ENCODE measurements around the gene EIF5A.

Gene EIF5A

DNA sequence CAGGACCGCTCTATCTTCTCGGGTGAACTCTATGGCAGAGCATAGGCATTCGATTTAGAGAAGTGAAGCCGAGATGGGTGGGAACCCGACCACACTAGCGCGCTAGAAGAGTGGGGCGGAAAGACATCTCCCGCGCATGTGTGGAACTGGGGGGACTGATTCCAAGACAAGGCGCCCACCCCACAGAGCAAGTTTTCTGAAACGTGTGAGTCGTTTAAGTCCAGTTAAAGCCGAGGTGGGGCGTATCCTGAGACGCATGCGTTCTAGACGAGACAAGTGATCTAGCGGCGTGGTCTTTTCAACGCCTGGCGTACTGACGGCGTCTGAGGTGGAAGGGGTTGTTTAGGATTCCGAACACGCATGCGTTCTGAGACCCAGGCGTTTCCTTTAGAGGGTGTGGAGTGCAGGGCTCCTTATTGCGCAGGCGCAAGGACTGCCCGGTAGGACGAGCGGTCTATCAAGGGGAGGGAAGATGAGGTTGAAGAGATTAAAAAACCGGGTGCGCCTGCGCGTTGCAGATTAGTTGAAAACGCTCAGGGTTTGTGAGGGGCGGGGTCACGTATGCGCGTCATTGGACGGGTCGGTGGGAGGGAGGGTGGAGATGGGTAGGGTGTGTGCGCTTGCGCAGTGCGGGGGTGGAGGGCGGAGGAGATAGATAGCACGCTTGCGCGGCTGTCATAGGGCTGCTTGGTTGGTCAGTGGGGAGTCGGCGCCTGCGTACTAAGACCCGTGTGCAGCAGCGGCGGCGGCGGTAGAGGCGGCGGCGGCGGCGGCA is at the start of gene EIF5A:
EIF5A (plus strand) TSS at position 718 of the 775 bp plus-strand sequence. CDS start 2,008 bp downstream, outside the sequence.
- DNase-seq (ENCODE audit: low read depth): peak; percentile 100

DNA sequence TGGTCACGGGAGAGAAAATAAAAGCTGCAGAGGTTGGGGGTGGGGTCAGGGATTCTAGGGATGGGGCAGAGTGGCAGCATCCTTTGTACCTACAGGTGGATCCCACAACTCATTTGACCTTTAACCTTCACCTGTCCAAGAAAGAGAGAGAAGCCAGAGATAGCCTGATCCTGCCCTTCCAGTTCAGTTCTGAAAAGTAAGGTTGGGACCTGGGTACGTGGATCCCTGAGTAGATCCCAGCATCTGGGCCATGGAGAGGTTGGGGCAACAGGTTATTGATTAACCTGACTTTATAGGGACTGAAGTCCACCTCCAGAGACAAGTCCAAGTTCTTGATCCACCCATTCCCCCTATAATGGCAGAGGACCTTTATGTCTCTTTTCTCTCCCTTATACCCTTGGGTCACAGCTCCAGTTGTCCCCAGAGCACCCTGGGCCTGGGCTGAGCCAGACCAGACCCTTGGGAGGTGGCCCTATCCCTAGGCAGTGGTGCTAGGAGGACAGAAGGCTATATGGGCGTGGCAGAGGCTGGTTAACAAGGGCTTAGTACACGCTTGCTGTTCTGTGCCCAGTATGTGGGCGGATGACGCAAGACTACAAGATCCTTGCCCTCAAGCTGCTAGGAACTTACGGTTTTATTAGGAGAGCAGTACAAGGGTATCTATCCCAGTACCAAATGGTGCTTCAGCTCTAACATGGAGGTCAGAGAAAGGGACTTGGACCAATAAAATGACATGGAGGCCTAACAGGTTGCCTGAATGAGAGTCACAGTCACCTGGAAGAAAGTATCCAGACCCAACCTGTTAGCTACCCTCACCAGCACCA is 48.5 kb upstream of the EIF5A start:
- DNase-seq (ENCODE audit: low read depth): no peak

DNA sequence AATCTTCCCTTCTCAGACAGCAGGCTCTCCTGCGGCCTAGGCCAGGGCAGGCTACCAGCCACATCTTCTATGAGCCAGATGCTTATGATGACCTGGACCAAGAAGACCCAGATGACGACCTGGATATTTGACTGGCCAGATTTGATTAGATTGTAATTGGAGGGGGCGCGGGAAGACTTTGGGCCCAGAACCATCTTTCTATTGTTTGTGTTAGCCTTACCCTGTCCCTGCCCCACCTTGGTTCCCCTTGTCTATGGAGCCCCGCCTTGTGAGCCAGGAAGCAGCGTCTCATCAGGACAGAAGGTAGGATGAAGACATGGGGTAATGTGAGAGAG is 47.9 kb upstream of the EIF5A start:
- DNase-seq (ENCODE audit: low read depth): no peak

DNA sequence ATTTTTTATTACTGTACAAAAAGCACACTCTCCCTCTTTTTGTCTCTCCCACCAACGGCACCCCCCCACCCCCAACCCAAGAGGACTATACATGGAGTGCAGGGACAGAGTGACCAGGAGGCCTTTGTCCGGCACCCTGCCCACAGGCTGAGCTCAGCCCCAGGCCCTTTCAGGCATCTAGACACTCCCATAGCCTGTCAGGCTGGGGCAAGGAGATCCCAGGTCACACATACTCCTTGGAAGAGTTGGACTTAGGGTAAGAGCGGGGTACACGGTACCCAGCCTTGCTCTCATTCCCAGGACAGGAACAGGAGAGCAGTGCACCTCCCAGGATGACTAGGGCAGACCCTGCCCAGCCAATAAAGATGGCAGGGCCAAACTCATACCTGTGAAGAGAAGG is 47.3 kb upstream of the EIF5A start:
- no peak for DNase-seq (ENCODE audit: low read depth)

DNA sequence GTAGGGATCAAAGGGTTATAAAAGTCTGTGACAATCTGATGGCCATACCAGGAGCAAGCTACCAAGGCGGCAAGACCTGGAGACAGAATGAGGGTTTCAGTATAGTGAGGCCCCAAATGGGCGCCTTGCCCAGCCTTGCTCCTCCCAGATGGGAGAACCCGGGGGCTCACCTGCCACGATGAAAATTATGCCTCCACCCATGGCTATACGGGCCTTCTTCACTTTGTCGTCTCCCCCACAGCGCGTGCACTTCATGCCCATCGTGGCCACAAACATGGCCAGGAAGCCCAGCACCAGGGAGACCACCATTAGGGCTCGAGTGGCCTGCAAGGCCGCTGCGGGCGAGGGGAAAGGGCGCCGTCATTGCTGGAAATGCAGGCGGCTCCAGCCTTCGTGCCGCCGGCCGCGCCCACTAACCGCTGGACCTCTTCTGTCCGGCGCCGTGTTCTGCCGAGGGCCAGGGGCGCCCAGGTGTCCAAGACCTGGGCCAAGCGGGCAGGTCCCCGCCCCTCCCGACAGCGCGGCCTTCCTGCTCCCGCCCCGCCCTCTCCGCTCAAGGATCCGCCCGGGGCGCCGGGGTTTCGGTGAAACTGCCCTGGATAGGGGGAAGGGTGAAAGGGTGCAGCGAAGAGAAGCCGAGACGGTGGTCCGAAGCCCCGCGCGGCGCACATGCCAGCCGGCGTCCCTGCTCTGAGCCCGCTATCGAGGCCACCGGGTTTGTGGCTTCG is 46.6 kb upstream of the EIF5A start:
- DNase-seq (ENCODE audit: low read depth): no peak

DNA sequence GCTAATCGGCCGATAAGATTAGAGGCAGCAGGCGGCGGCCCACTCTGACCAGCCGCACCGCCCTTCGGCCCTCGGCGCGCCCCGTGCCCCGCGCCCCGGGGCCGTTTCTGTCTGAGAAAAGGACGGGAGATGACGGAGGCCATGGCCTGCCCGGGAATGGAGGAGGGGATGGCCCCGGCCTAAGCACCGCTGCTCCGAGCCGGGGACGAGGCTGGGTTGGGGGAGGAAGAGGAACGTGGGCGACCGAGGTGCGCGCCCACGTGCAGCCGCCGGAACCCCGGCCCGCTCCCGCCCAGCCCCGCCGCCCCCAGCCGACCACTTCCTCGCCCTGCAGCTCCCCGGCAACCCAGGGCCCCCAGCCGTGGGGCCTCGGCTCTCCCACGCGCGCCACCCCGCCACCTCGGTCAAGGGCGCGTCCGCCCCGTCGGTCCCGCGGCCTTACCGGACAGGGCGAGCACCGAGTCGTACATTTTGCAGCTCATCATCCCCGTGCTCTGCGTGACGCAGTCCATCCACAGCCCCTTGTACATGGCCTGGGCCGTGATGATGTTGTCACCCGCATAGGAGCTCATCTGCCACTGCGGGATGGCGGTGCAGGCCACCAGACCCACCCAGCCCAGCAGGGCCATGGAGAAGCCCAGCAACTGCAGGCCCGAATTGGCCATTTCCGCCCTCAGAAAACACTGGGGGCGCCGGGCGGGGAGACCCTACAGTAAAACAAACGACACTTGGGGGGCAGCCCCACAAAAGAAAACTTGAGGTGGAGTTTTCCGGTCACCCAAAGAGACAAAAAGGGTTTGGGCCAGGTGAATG is 45.8 kb upstream of the EIF5A start:
- DNase-seq (ENCODE audit: low read depth): no peak

DNA sequence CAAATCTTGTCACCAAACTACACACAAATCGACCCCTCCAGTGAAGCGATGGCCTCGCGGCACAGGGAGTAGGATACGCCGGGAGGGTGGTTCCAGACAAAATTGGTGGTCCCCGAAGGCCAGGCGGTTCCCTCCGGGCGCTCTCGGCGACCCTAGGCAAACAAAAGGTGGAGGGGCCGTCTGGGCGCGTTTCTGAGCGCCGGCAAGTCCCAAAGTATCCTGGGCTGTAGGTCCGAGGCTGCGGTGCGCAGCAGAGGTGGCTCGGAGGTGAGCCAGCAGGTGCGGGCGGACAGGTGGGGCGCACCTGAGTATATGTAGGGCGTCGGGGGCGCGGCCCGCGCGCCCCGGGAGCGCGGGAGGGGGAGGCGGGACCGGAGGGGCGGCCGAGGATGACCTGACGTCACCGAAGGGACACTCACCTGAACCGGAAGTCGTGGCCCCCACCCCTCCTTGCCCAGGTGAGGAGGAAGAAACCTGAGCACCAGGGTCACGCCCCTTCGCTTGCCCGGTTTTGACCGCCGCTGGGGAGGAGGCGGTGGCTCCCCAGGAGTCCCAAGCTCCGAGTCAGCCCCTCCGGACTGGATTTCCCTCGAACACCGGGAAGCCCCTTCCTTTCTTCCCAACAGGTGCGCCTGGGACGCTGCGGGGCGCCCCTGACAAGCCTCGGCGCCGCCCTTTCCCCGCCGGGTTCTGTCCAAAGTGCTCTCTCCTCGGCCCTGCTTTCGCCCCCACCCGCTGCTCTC is 45.1 kb upstream of the EIF5A start, which contains the start of gene CLDN7:
CLDN7 (minus strand) TSS at position 287 of the 743 bp plus-strand sequence. CDS start 435 bp downstream, outside the sequence.
- no peak for DNase-seq (ENCODE audit: low read depth)

DNA sequence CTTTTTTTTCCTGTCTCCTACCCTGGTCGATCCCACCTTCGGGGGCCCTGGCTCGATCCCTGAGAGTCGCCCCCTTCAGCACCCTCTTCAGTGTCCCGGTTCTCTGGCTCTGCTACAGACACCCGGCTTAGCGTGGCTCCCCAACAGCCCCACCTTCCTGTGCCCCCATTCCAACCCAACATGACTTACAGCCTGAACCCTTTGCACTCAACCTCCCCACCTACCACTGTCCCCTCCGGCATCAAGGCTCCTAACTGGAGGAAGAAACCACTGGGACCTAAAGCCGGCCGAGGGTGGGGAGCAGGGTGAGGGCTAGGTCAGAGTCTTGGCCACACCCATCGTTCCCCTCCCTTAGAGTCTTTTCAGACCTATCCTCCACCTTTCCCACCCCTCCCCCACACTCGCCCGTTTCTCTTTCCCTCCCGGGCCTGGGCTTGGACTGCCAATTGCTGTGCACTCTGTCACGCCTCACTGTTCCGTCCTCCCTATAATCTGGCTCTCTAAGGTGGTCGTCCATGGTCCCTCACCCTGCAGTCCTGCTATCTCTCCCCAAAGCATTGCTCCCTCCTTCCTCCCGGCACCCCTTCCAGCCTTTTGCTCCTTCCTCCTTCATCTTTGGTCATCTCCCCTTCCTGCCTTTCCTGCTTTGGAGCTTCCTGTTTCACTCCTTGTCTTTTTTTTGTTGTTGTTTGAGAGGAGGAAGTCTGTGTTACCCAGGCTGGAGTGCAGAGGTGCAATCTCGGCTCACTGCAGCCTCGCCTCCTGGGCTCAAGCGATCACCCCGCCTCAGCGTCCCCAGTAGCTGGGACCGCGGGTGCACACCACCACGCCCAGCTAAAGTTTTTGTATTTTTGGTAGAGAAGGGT is 44.3 kb upstream of the EIF5A start:
- no peak for DNase-seq (ENCODE audit: low read depth)

DNA sequence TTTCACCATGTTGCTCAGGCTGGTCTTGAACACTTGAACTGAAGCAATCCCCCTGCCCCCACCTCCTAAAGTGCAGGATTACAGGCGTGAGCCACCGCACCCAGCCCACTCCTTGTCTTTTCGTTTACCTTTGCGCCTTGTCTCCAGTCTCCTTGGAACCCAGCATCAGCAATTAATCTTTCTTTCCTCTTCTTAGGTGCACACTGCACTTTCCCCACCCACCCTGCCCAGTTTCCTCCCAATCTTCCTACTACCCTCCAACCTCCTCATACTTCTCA is 43.7 kb upstream of the EIF5A start:
- DNase-seq (ENCODE audit: low read depth): no peak

DNA sequence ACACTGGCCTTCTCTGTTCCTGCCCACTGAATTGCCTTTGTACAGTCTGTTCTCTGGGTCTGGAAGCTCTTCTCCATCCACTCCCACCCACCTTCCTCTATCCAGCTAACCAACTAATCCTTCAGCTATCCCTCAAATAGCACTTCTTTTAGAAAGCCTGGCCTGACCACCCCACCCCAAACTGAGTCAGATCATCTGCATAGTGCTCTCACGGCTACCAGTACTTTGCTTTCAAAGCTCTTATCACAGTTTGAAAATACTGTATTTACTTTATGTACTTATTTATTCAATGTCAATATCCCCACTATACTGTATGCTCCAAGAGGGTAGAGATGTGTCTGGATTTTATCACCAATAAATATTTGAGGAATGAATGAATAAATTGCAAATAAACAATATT is 40.6 kb upstream of the EIF5A start:
- no peak for DNase-seq (ENCODE audit: low read depth)

DNA sequence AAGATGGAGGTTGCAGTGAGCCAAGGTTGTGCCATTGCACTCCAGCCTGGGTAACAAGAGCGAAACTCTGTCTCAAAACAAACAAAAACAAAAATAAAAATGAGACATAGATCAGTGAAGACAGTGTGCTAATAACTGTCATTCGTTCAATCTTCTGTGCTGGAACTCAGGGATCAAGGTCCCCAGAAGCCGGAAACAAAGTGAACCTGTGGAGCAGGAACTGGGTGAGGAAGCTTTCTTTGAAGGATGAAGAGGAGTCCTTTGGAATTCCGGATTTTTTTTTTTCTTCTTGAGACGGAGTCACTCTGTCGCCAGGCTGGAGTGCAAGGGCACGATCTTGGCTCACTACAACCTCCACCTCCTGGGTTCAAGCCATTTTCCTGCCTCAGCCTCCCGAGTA is 28.0 kb upstream of the EIF5A start:
- DNase-seq (ENCODE audit: low read depth): no peak

DNA sequence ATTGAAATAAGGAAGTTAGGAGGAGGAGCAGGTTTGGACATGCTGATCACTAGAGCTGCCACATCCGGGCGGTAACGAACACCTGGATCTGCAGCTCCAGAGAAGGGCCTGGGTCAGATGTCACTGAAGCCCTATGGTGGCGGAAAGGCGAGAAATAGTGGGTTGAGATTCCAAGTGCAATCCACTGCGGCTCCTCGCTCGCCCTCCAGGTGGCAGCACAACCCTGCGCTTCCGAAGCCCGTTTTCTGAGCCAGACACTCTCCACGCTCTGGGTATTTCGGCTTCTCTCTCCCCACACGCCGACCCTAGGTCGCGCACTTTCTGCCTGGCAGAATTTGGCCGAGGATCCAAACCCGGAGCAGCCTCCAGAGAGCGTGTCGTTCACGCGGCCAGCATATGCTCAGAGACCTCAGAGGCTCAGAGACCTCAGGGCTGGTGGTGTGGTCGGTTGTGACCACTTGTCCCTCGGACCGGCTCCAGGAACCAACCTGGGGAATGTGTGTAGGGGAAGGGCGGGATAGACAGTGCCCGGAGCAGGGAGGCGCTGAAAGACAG is 26.8 kb upstream of the EIF5A start:
- DNase-seq (ENCODE audit: low read depth): peak; percentile 65

DNA sequence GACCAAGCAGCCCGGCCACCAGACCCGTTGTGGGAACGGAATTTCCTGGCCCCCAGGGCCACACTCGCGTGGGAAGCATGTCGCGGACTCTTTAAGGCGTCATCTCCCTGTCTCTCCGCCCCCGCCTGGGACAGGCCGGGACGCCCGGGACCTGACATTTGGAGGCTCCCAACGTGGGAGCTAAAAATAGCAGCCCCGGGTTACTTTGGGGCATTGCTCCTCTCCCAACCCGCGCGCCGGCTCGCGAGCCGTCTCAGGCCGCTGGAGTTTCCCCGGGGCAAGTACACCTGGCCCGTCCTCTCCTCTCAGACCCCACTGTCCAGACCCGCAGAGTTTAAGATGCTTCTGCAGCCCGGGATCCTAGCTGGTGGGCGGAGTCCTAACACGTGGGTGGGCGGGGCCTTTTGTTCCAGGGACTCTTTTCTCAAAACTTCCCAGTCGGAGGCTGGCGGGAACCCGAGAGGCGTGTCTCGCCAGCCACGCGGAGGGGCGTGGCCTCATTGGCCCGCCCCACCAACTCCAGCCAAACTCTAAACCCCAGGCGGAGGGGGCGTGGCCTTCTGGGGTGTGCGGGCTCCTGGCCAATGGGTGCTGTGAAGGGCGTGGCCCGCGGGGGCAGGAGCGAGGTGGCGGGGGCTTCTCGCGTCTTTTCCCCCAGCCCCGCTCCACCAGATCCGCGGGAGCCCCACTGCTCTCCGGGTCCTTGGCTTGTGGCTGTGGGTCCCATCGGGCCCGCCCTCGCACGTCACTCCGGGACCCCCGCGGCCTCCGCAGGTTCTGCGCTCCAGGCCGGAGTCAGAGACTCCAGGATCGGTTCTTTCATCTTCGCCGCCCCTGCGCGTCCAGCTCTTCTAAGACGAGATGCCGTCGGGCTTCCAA is 26.1 kb upstream of the EIF5A start, which contains the start of gene SLC2A4:
SLC2A4 (plus strand) TSS at position 645 of the 879 bp plus-strand sequence; CDS start at position 862, 217 bp downstream.
- DNase-seq (ENCODE audit: low read depth): peak; percentile 84

DNA sequence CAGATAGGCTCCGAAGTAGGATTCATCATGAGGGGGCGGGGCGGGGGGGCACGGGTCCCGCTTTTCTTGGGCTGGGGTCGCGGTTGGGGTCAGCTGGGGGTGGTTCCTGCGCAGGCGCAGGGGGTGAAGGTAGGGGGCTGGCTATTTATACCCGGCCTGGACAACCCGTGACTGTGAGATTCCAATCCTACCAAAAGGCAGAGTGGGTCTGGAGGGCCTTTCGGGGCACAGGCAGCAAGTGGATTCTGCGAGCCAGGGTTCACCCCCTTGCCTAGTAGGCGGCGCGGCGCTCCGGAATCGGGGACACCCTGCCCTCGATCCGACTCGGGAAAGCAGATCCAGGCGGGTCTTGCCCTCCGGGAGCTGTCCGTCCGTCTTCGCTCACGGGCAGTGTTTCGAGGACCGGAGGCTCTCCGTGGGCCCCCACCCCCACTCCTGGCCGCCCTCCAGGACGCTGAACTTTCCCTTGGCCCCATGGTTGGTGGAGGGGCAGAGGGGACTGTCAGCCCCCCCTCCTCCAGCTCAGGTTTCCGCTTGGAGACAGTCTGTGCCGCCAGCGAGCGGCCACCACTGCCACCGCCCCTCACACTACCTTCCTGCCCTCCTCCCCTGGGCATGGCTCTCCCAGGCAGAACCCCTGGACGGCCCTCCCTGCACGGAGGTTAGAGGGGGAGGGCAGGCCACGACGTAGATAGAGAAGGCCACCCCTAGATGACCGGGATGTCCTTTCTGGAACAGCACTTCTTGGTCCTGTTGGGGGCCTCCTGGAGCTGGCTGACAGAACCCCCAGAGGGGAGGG is 25.3 kb upstream of the EIF5A start:
- DNase-seq (ENCODE audit: low read depth): no peak

DNA sequence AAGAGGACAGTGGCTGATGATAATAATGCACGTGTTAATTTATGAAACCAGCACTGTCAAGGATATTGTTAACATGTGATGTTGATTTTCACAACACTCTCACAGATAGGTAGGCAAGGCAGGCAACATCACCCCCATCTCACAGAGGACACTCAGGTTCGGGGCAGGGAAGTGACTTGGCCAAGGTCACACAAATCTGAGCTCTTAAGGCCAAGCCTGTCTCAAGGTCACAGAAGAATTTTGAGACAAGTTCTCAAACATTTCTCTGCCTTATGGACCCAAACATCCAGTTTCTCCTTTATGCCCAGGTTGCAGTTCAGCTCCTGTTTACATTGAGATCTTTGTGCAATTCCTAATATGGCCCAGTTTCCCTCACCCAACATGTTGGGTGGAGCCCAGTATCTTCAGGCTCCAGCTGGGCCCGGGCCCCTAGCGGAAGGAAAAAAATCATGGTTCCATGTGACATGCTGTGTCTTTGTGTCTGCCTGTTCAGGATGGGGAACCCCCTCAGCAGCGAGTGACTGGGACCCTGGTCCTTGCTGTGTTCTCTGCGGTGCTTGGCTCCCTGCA is 24.6 kb upstream of the EIF5A start:
- no peak for DNase-seq (ENCODE audit: low read depth)

DNA sequence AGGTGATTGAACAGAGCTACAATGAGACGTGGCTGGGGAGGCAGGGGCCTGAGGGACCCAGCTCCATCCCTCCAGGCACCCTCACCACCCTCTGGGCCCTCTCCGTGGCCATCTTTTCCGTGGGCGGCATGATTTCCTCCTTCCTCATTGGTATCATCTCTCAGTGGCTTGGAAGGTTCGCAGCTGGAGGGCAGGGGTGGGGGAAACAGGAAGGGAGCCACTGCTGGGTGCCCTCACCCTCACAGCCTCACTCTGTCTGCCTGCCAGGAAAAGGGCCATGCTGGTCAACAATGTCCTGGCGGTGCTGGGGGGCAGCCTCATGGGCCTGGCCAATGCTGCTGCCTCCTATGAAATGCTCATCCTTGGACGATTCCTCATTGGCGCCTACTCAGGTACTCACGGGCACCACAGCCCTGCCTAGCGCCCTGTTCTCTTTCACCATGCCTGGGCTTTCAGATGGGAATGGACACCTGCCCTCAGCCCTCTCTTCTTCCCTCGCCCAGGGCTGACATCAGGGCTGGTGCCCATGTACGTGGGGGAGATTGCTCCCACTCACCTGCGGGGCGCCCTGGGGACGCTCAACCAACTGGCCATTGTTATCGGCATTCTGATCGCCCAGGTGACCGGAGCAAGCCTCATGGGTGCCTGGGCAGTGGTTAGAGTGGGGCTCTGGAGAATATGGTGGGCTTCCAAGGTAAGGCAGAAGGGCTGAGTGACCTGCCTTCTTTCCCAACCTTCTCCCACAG is 23.8 kb upstream of the EIF5A start:
- no peak for DNase-seq (ENCODE audit: low read depth)

DNA sequence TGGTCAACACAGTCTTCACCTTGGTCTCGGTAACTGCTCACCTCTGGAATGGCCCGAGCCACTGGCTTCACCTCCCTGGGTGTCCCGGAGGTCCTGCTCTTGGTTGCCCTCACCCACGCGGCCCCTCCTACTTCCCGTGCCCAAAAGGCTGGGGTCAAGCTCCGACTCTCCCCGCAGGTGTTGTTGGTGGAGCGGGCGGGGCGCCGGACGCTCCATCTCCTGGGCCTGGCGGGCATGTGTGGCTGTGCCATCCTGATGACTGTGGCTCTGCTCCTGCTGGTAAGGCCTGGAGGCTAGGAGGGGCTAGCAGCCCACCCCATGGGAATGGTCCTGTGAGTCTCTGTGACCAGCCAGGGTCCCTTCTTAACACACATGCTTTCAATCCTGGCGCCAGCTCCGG is 22.5 kb upstream of the EIF5A start:
- DNase-seq (ENCODE audit: low read depth): no peak
